OCI-LY7 (cell line): ENCODE measurements around the gene TBL1Y.
"Not testable (repeated sequence)": the region's sequence is repeated elsewhere in the genome, so short reads cannot be mapped to it uniquely, and the experiment has no call there.

ENCODE experiments used
- CTCF ChIP-seq: fragments of 200-600 bp; sonication (generic); conservative IDR thresholded peaks from 2 replicates; pipeline ENCODE4 v1.5.1; 2014; ENCODE audit warnings: mild to moderate bottlenecking, antibody characterized with exemption, low read length, moderate library complexity, mixed read lengths
- EZH2phosphoT487 ChIP-seq: fragments of 200-600 bp; sonication (generic); IDR thresholded peaks from 2 replicates; pipeline ENCODE4 v1.6.1; 2018; ENCODE audit warnings: low read depth, borderline replicate concordance, mild to moderate bottlenecking, mixed run types, antibody characterized with exemption, low read length, moderate library complexity, mixed read lengths

GRCh38 chrY:7080548-7080947 is 170.1 kb downstream of the TBL1Y start:
- not testable (repeated sequence) for TF ChIP-seq CTCF, EZH2phosphoT487
